SU-DHL-6 (cell line): ENCODE results near the gene MTOR.

ENCODE experiments used
- H2AFZ ChIP-seq: fragments of 200-600 bp; sonication (generic); 2 replicates; pipeline ENCODE4 v1.6.1; 2014; ENCODE audit warnings: low read depth, mild to moderate bottlenecking, moderate library complexity, mixed read lengths, antibody characterized with exemption, low read length; ENCODE audit not compliant: severe bottlenecking
- H3F3A ChIP-seq: fragments of 200-600 bp; shearing (Covaris generic); 2 replicates; pipeline ENCODE4 v1.6.0; 2016; ENCODE audit warnings: antibody characterized with exemption, mild to moderate bottlenecking; ENCODE audit not compliant: insufficient read depth
- H3K27ac ChIP-seq: fragments of 200-600 bp; sonication (generic); 2 replicates; pipeline ENCODE4 v1.5.1; 2016; ENCODE audit warnings: low read depth, mild to moderate bottlenecking, low read length, moderate library complexity, mixed read lengths
- H3K27me3 ChIP-seq: fragments of 200-600 bp; sonication (generic), shearing (Covaris generic); 2 replicates; pipeline ENCODE4 v1.6.0; 2014; ENCODE audit warnings: mild to moderate bottlenecking, low read length
- H3K36me3 ChIP-seq: fragments of 200-600 bp; sonication (generic); 2 replicates; pipeline ENCODE4 v1.6.1; 2014; ENCODE audit warnings: mild to moderate bottlenecking, low read length, mixed read lengths
- H3K4me2 ChIP-seq: fragments of 300-600, 200-600 bp; shearing (Covaris generic), sonication (generic); 2 replicates; pipeline ENCODE4 v1.6.0; 2014; ENCODE audit warnings: low read length, low read depth, mild to moderate bottlenecking; ENCODE audit not compliant: poor library complexity, severe bottlenecking
- H3K4me3 ChIP-seq: fragments of 200-600 bp; sonication (generic); 2 replicates; pipeline ENCODE4 v1.5.1; 2014; ENCODE audit warnings: antibody characterized with exemption, low read length, mild to moderate bottlenecking, mixed read lengths; ENCODE audit not compliant: insufficient read depth, poor library complexity, severe bottlenecking
- H3K79me2 ChIP-seq: fragments of 200-600 bp; sonication (generic); 2 replicates; pipeline ENCODE4 v1.6.1; 2014; ENCODE audit warnings: mild to moderate bottlenecking, low read length, moderate library complexity; ENCODE audit not compliant: insufficient read depth
- H3K9ac ChIP-seq: fragments of 200-600 bp; sonication (generic); 2 replicates; pipeline ENCODE4 v1.7.0; 2014; ENCODE audit warnings: mild to moderate bottlenecking, low read length
- H3K9me2 ChIP-seq: fragments of 200-600 bp; sonication (generic); replicated peaks from 2 replicates; pipeline ENCODE4 v1.6.1; 2014; ENCODE audit warnings: low read length; ENCODE audit not compliant: insufficient read depth
- H3K9me3 ChIP-seq: fragments of 200-600 bp; sonication (generic); 2 replicates; pipeline ENCODE4 v1.6.1; 2014; ENCODE audit warnings: low read length, mixed read lengths; ENCODE audit not compliant: insufficient read depth
- H4K20me1 ChIP-seq: fragments of 200-600 bp; sonication (generic); 2 replicates; pipeline ENCODE4 v1.6.1; 2014; ENCODE audit warnings: low read depth, mild to moderate bottlenecking, antibody characterized with exemption, low read length, moderate library complexity, mixed read lengths
- CTCF ChIP-seq: fragments of 200-600 bp; sonication (generic); IDR thresholded peaks from one replicate; pipeline ENCODE4 v1.5.1; 2017; ENCODE audit warnings: antibody characterized with exemption, mild to moderate bottlenecking, low read length, moderate library complexity; ENCODE audit not compliant: insufficient read depth, poor library complexity, severe bottlenecking
- EZH2phosphoT487 ChIP-seq: fragments of 200-600 bp; sonication (generic), shearing (Covaris generic); conservative IDR thresholded peaks from 2 replicates; pipeline ENCODE4 v1.6.1; 2018; ENCODE audit warnings: mild to moderate bottlenecking, antibody characterized with exemption, low read length, moderate library complexity, mixed read lengths

The MTOR gene

GRCh38 chr1:11187494-11187893, 74.9 kb downstream of the MTOR start:
- no peaks in the 10 kb centered on the region for H3K9me2 ChIP-seq
- no peak overlapping the region for H3K4me2 ChIP-seq
- TF ChIP-seq EZH2phosphoT487 (no peak), CTCF (no peak)
- H3K4me3 ChIP-seq: no peak overlapping the region
- H3K9me3 ChIP-seq: no peaks in the 10 kb centered on the region
- H4K20me1 ChIP-seq: no peaks in the 10 kb centered on the region
- no peak overlapping the region for H3K9ac ChIP-seq
- H2AFZ ChIP-seq: no peak overlapping the region
- H3K27me3 ChIP-seq: no peaks in the 10 kb centered on the region
- no peaks in the 10 kb centered on the region for H3F3A ChIP-seq
- H3K79me2 ChIP-seq: no peaks in the 10 kb centered on the region
- H3K27ac ChIP-seq: no peak overlapping the region
- H3K36me3 ChIP-seq: 0 out of 2 replicates have a peak, but pooled peaks cover 9% of the 10 kb centered on the region

GRCh38 chr1:11187000-11187399, 75.4 kb downstream of the MTOR start:
- Histone ChIP-seq H2AFZ (no peak overlapping the region), H3K9me2 (no peaks in the 10 kb centered on the region), H3K9ac (no peak overlapping the region), H3K79me2 (no peaks in the 10 kb centered on the region), H4K20me1 (no peaks in the 10 kb centered on the region), H3K4me2 (no peak overlapping the region), H3K9me3 (no peaks in the 10 kb centered on the region), H3K4me3 (no peak overlapping the region), H3F3A (no peaks in the 10 kb centered on the region), H3K36me3 (0 out of 2 replicates have a peak, but pooled peaks cover 9% of the 10 kb centered on the region), H3K27me3 (no peaks in the 10 kb centered on the region), H3K27ac (no peak overlapping the region)
- no peak for TF ChIP-seq EZH2phosphoT487
- no peak for TF ChIP-seq CTCF

GRCh38 chr1:11184973-11185372, 77.4 kb downstream of the MTOR start:
- H3K27me3 ChIP-seq: no peaks in the 10 kb centered on the region
- TF ChIP-seq EZH2phosphoT487 (no peak), CTCF (no peak)
- no peak overlapping the region for H3K4me2 ChIP-seq
- no peak overlapping the region for H2AFZ ChIP-seq
- 0 out of 2 replicates have a peak, but pooled peaks cover 5% of the 10 kb centered on the region for H3K36me3 ChIP-seq
- no peaks in the 10 kb centered on the region for H3K79me2 ChIP-seq
- no peaks in the 10 kb centered on the region for H3F3A ChIP-seq
- no peaks in the 10 kb centered on the region for H3K9me2 ChIP-seq
- H4K20me1 ChIP-seq: no peaks in the 10 kb centered on the region
- no peaks in the 10 kb centered on the region for H3K9me3 ChIP-seq
- H3K4me3 ChIP-seq: no peak overlapping the region
- H3K27ac ChIP-seq: no peak overlapping the region
- H3K9ac ChIP-seq: no peak overlapping the region
